Upper lobe of right lung (tissue), 1 donor: ENCODE data around the gene RFX2. TPM values are rescaled to one million over a fixed set of nuclear protein-coding genes. Genes with fewer than 3 reads are reported as not detected.

ENCODE experiments used
- ATAC-seq: fragments of 200-7000 bp; cut with Tn5 transposase; one replicate; pipeline ENCODE4 v1.9.1; 2020; ENCODE audit warnings: mild to moderate bottlenecking, moderate library complexity
- DNase-seq: peaks from one replicate; pipeline ENCODE4 v3.0.0-alpha.2; 2020
- H3K27ac ChIP-seq: fragments of 200-600 bp; one replicate; pipeline ENCODE4 v1.8.0; 2022
- H3K27me3 ChIP-seq: fragments of 200-600 bp; one replicate; pipeline ENCODE4 v1.8.0; 2022; ENCODE audit warnings: mild to moderate bottlenecking
- H3K36me3 ChIP-seq: fragments of 200-600 bp; one replicate; pipeline ENCODE4 v1.8.0; 2022
- H3K4me1 ChIP-seq: fragments of 200-600 bp; one replicate; pipeline ENCODE4 v1.8.0; 2022
- H3K4me3 ChIP-seq: fragments of 200-600 bp; one replicate; pipeline ENCODE4 v1.8.0; 2022; ENCODE audit warnings: mild to moderate bottlenecking
- H3K9me3 ChIP-seq: fragments of 200-600 bp; one replicate; pipeline ENCODE4 v1.8.0; 2022
- CTCF ChIP-seq: fragments of 200-600 bp; IDR thresholded peaks from one replicate; pipeline ENCODE4 v1.8.0; 2022; ENCODE audit warnings: antibody characterized with exemption
- intact Hi-C: fragments of 100-400 bp; cut with DNase I; formaldehyde crosslinking; loops from one replicate; pipeline ENCODE4 v1.11.0; 2022
- total RNA-seq: library from RNA; stranded (reverse); fragmentation: NEBNext Ultra II Directional; extraction: Animal tissue kit (Norgen Biotek cat#: 25700); gene quantifications from one replicate; pipeline ENCODE4 v1.2.1, GENCODE V29; 2021
- donor health status: DM: no; HTN: yes; CAD: no; lungs with severe emphysema.

RFX2 gene
- total RNA-seq, 1 donor from 2014 or later, result 11.7 TPM

GRCh38 chr19:5952193-5953029 lies 157.9 kb downstream of the RFX2 start:
- H3K36me3 ChIP-seq, result no peaks in the 10 kb centered on the region
- H3K27ac ChIP-seq, result peak overlapping the region; percentile 52
- no peak for DNase-seq
- intact Hi-C loops, result no loop called here
- peaks cover 81% of the 10 kb centered on the region for H3K4me1 ChIP-seq
- H3K9me3 ChIP-seq, result no peaks in the 10 kb centered on the region
- H3K4me3 ChIP-seq, result no peak overlapping the region
- no peaks in the 10 kb centered on the region for H3K27me3 ChIP-seq
- TF ChIP-seq CTCF, result no peak
- ATAC-seq, result no peak

GRCh38 chr19:5951338-5951861 lies 158.9 kb downstream of the RFX2 start:
- Histone ChIP-seq H3K4me3 (no peak overlapping the region), H3K36me3 (no peaks in the 10 kb centered on the region), H3K27me3 (no peaks in the 10 kb centered on the region), H3K4me1 (peaks cover 91% of the 10 kb centered on the region), H3K9me3 (no peaks in the 10 kb centered on the region), H3K27ac (no peak overlapping the region)
- no peak for TF ChIP-seq CTCF
- intact Hi-C loops, result no loop called here
- DNase-seq (peak; percentile 75), ATAC-seq (peak; percentile 37)

- Histone ChIP-seq H3K27me3 (no peaks in the 10 kb centered on the region), H3K9me3 (no peaks in the 10 kb centered on the region), H3K4me3 (no peak overlapping the region), H3K4me1 (peaks cover 91% of the 10 kb centered on the region), H3K27ac (no peak overlapping the region), H3K36me3 (no peaks in the 10 kb centered on the region)
- intact Hi-C loops, result no loop called here
- DNase-seq (no peak), ATAC-seq (no peak)
- no peak for TF ChIP-seq CTCF
These were observed 159.6 kb downstream of the RFX2 start for GRCh38 chr19:5950741-5951140.

- H3K27ac ChIP-seq, result no peak overlapping the region
- H3K4me1 ChIP-seq, result peaks cover 82% of the 10 kb centered on the region
- no peaks in the 10 kb centered on the region for H3K36me3 ChIP-seq
- no peaks in the 10 kb centered on the region for H3K27me3 ChIP-seq
- TF ChIP-seq CTCF, result no peak
- DNase-seq (peak; percentile 89), ATAC-seq (peak; percentile 76)
- no peak overlapping the region for H3K4me3 ChIP-seq
- intact Hi-C loops, result no loop called here
- H3K9me3 ChIP-seq, result no peaks in the 10 kb centered on the region
These were observed 160.5 kb downstream of the RFX2 start for GRCh38 chr19:5949792-5950305.

- Histone ChIP-seq H3K4me3 (no peak overlapping the region), H3K27ac (peak overlapping the region; percentile 15), H3K9me3 (no peaks in the 10 kb centered on the region), H3K4me1 (peaks cover 74% of the 10 kb centered on the region), H3K36me3 (no peaks in the 10 kb centered on the region), H3K27me3 (no peaks in the 10 kb centered on the region)
- TF ChIP-seq CTCF, result no peak
- DNase-seq (no peak), ATAC-seq (no peak)
- intact Hi-C loops, result no loop called here
These were observed 161.3 kb downstream of the RFX2 start for GRCh38 chr19:5948752-5949564.
